Keratinocyte (primary cell): Measurements from ENCODE around the gene GABRA4. TPM values are rescaled to one million over a fixed set of nuclear protein-coding genes. Genes with fewer than 3 reads are reported as not detected.

Source experiments
- DNase-seq: peaks from one replicate; pipeline ENCODE4 v3.0.0-alpha.2; 2011; ENCODE audit warnings: low read depth, missing footprints, low spot score
- FAIRE-seq: peaks from 2 replicates; lab custom pipeline; 2011; peaks lifted over from hg19 to GRCh38; lab: Jason Lieb, UNC
- H2AFZ ChIP-seq: 2 replicates; pipeline ENCODE4 v1.6.0; 2012; ENCODE audit warnings: low read length, control low read depth, inconsistent platforms; ENCODE audit not compliant: control insufficient read depth
- H3K27ac ChIP-seq: 2 replicates; pipeline ENCODE4 v1.5.1; 2011; ENCODE audit warnings: low read length; ENCODE audit not compliant: control insufficient read depth, insufficient read depth
- H3K27me3 ChIP-seq: 3 replicates; pipeline ENCODE4 v1.6.0; 2011; ENCODE audit warnings: low read length; ENCODE audit not compliant: control insufficient read depth, insufficient read depth; ENCODE audit errors: extremely low read depth
- H3K36me3 ChIP-seq, 2 experiments: 2 replicates in 1 of 2; 3 replicates in 1 of 2; pipeline ENCODE4 v1.5.1; 2011; ENCODE audit warnings: low read length in 2 of 2, mild to moderate bottlenecking in 1 of 2; ENCODE audit not compliant: control insufficient read depth in 2 of 2, insufficient read depth in 2 of 2; ENCODE audit errors: extremely low read depth in 1 of 2
- H3K4me1 ChIP-seq: 3 replicates; pipeline ENCODE4 v1.5.1; 2011; ENCODE audit warnings: low read length; ENCODE audit not compliant: control insufficient read depth, insufficient read depth; ENCODE audit errors: extremely low read depth
- H3K4me2 ChIP-seq: 3 replicates; pipeline ENCODE4 v1.6.0; 2011; ENCODE audit warnings: low read depth, low read length; ENCODE audit not compliant: control insufficient read depth, insufficient read depth; ENCODE audit errors: extremely low read depth
- H3K4me3 ChIP-seq, 3 experiments: fragments of 200-600 bp in 1 of 3; sonication (generic) in 1 of 3; 2 replicates in 2 of 3; 3 replicates in 1 of 3; pipeline ENCODE4 v1.5.1; 2011 to 2016; ENCODE audit warnings: low read length in 3 of 3, mild to moderate bottlenecking in 3 of 3, control low read depth in 2 of 3, inconsistent platforms in 1 of 3, low read depth in 1 of 3, mixed read lengths in 1 of 3, mixed run types in 1 of 3, moderate library complexity in 1 of 3; ENCODE audit not compliant: control insufficient read depth in 2 of 3, insufficient read depth in 2 of 3; ENCODE audit errors: extremely low read depth in 1 of 3
- H3K79me2 ChIP-seq: 2 replicates; pipeline ENCODE4 v1.6.0; 2012; ENCODE audit warnings: low read length; ENCODE audit not compliant: control insufficient read depth, insufficient read depth
- H3K9ac ChIP-seq: 3 replicates; pipeline ENCODE4 v1.6.0; 2011; ENCODE audit warnings: low read length; ENCODE audit not compliant: control insufficient read depth, insufficient read depth; ENCODE audit errors: extremely low read depth
- H3K9me1 ChIP-seq: 3 replicates; pipeline ENCODE4 v1.6.0; 2011; ENCODE audit warnings: low read length; ENCODE audit not compliant: control insufficient read depth, insufficient read depth; ENCODE audit errors: extremely low read depth
- H3K9me3 ChIP-seq: 2 replicates; pipeline ENCODE4 v1.5.1; 2012; ENCODE audit warnings: low read depth, low read length; ENCODE audit not compliant: control insufficient read depth
- H4K20me1 ChIP-seq: 3 replicates; pipeline ENCODE4 v1.6.0; 2011; ENCODE audit warnings: low read length; ENCODE audit not compliant: control insufficient read depth, insufficient read depth; ENCODE audit errors: extremely low read depth
- CTCF ChIP-seq, 3 experiments: IDR thresholded peaks in 1 of 3; conservative IDR thresholded peaks in 1 of 3; optimal IDR thresholded peaks in 1 of 3; 2 replicates in 2 of 3; 3 replicates in 1 of 3; pipeline versions ENCODE3 to v1.5.1; 2011; ENCODE audit warnings: low read length in 3 of 3, mild to moderate bottlenecking in 3 of 3, moderate library complexity in 2 of 3, control low read depth in 1 of 3, inconsistent platforms in 1 of 3; ENCODE audit not compliant: insufficient read depth in 2 of 3; ENCODE audit errors: extremely low read depth in 1 of 3
- EZH2 ChIP-seq: IDR thresholded peaks from one replicate; pipeline ENCODE4 v1.6.1; 2012; ENCODE audit warnings: inconsistent platforms, mild to moderate bottlenecking, low read length, moderate library complexity
- dilution Hi-C: fragments of 300-500 bp; cut with MboI; formaldehyde crosslinking; loops from one replicate; pipeline ENCODE4 v1.7.0; 2020; ENCODE audit warnings: low sequenced_read_pairs; ENCODE audit not compliant: extremely low pct_ligation_motif_present
- polyA plus RNA-seq, 5 experiments: library from polyadenylated mRNA; depleted of rRNA in 3 of 5; stranded (reverse) in 3 of 5; stranded (forward) in 1 of 5; unstranded in 1 of 5; fragments of >200 nt; gene quantifications; 1 replicate in 1 of 5; 2 replicates in 3 of 5; 3 replicates in 1 of 5; pipeline versions ENCODE4 v1.2.1 to v1.2.3, GENCODE V29; 2011 to 2012; ENCODE audit warnings: missing spikeins in 2 of 5, low read depth in 1 of 5, low replicate concordance in 1 of 5

The GABRA4 gene
- polyA plus RNA-seq, 1 donor (not counting 4 experiments of a cell fraction or from before 2014, with no cell fraction given): not detected

- FAIRE-seq: no peak
- Histone ChIP-seq H3K4me1 (no peaks in the 10 kb centered on the region), H3K36me3 (no peaks in the 10 kb centered on the region), H3K4me2 (no peak overlapping the region), H3K4me3 (no peak overlapping the region), H3K27ac (no peak overlapping the region), H4K20me1 (no peaks in the 10 kb centered on the region), H3K79me2 (no peaks in the 10 kb centered on the region), H3K9ac (no peak overlapping the region), H2AFZ (no peak overlapping the region), H3K27me3 (no peaks in the 10 kb centered on the region), H3K9me3 (no peaks in the 10 kb centered on the region), H3K9me1 (no peaks in the 10 kb centered on the region)
- dilution Hi-C loops: no loop called here
- TF ChIP-seq EZH2: no peak
- TF ChIP-seq CTCF (optimal IDR thresholded peaks at IDR 0.05 in 1 of 3, IDR thresholded peaks at IDR 0.05 in 1 of 3, conservative IDR thresholded peaks at IDR 0.05 in 1 of 3; ENCODE audit: extremely low read depth in 1 of 3, insufficient read depth in 2 of 3, low read length in 3 of 3): no peak
- DNase-seq: no peak
Observed at GRCh38 chr4:46946919-46947536, 46.4 kb downstream of the GABRA4 start.

DNA sequence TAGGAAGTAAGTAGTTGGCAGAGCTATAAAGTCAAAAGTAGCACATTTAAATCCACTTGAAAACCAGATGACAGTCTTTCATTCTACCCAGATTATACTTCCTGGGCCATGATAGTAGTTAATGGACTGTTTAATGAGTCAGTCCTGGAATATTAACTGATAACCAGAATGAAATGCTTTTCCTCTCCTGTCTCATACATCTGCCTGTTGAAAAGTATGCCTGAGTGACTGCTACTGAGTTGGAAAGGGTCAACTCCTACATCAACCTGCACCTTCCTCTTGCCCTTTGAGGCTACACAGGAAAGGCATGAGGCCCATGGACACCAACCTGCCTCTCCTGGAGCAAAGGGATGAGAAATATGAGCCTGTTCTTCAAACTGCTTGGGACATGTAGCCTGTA lies 48.3 kb downstream of the GABRA4 start:
- H3K4me1 ChIP-seq: no peaks in the 10 kb centered on the region
- no peaks in the 10 kb centered on the region for H3K79me2 ChIP-seq
- no peak overlapping the region for H3K4me2 ChIP-seq
- H3K27me3 ChIP-seq: no peaks in the 10 kb centered on the region
- DNase-seq (no peak), FAIRE-seq (no peak)
- H3K27ac ChIP-seq: no peak overlapping the region
- no peak overlapping the region for H2AFZ ChIP-seq
- no peak overlapping the region for H3K9ac ChIP-seq
- no peak for TF ChIP-seq CTCF (optimal IDR thresholded peaks at IDR 0.05 in 1 of 3, IDR thresholded peaks at IDR 0.05 in 1 of 3, conservative IDR thresholded peaks at IDR 0.05 in 1 of 3; ENCODE audit: extremely low read depth in 1 of 3, insufficient read depth in 2 of 3, low read length in 3 of 3)
- TF ChIP-seq EZH2: no peak
- no peaks in the 10 kb centered on the region for H3K9me3 ChIP-seq
- H3K36me3 ChIP-seq: no peaks in the 10 kb centered on the region
- dilution Hi-C loops: no loop called here
- H3K9me1 ChIP-seq: no peaks in the 10 kb centered on the region
- H3K4me3 ChIP-seq: no peak overlapping the region
- no peaks in the 10 kb centered on the region for H4K20me1 ChIP-seq
